SK-N-SH treated with all-trans-retinoic acid at 6 μM for 48 hours (cell line): ENCODE results near the gene NFIA.

Source experiments
- OSR1 ChIP-seq: fragments of 250-450 bp; sonication (Bioruptor Pico); IDR thresholded peaks from 2 replicates; pipeline ENCODE4 v1.8.0; 2022; ENCODE audit warnings: moderate library complexity, mild to moderate bottlenecking, inconsistent platforms
- RARB ChIP-seq: fragments of 250-450 bp; sonication (Bioruptor Pico); IDR thresholded peaks from 2 replicates; pipeline ENCODE4 v1.8.0; 2021; ENCODE audit warnings: mild to moderate bottlenecking, moderate library complexity
- TCF4 ChIP-seq: fragments of 250-450 bp; sonication (Bioruptor Pico); IDR thresholded peaks from 2 replicates; pipeline ENCODE4 v1.8.0; 2021; ENCODE audit warnings: mild to moderate bottlenecking, moderate library complexity, borderline replicate concordance
- ZFP3 ChIP-seq: fragments of 250-450 bp; sonication (Bioruptor Pico); IDR thresholded peaks from 2 replicates; pipeline ENCODE4 v1.5.0; 2020; ENCODE audit warnings: mild to moderate bottlenecking, moderate library complexity
- TF ChIP-seq, protein P1 (sequence below): fragments of 250-450 bp; sonication (Bioruptor Pico); IDR thresholded peaks from 2 replicates; pipeline ENCODE4 v1.5.1; 2020; ENCODE audit warnings: low read depth, mild to moderate bottlenecking, moderate library complexity

- TF ChIP-seq ZFP3 (CRISPR knock-in tag) (no peak), RARB (no peak), OSR1 (CRISPR knock-in tag) (no peak), TCF4 (CRISPR knock-in tag) (no peak)
- TF ChIP-seq, protein P1, sequence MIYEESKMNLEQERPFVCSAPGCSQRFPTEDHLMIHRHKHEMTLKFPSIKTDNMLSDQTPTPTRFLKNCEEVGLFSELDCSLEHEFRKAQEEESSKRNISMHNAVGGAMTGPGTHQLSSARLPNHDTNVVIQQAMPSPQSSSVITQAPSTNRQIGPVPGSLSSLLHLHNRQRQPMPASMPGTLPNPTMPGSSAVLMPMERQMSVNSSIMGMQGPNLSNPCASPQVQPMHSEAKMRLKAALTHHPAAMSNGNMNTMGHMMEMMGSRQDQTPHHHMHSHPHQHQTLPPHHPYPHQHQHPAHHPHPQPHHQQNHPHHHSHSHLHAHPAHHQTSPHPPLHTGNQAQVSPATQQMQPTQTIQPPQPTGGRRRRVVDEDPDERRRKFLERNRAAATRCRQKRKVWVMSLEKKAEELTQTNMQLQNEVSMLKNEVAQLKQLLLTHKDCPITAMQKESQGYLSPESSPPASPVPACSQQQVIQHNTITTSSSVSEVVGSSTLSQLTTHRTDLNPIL (CRISPR knock-in tag): no peak
Observed at GRCh38 chr1:61089741-61090140, 7.4 kb downstream of the NFIA start.
